Measurements from ENCODE around the gene FAM90A1. TPM values are rescaled to one million over a fixed set of nuclear protein-coding genes. Genes with fewer than 3 reads are reported as not detected.

Gene FAM90A1, protein sequence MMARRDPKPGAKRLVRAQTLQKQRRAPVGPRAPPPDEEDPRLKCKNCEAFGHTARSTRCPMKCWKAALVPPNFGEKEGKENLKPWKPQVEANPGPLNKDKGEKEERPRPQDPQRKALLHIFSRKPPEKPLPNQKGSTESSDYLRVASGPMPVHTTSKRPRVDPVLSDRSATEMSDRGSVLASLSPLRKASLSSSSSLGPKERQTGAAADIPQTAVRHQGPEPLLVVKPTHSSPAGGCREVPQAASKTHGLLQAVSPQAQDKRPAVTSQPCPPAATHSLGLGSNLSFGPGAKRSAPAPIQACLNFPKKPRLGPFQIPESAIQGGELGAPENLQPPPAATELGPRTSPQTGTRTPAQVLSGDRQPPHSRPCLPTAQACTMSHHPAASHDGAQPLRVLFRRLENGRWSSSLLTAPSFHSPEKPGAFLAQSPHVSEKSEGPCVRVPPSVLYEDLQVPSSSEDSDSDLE
- total RNA-seq, result 0.33 TPM in 1 of 2 replicates, not detected in the other

DNA sequence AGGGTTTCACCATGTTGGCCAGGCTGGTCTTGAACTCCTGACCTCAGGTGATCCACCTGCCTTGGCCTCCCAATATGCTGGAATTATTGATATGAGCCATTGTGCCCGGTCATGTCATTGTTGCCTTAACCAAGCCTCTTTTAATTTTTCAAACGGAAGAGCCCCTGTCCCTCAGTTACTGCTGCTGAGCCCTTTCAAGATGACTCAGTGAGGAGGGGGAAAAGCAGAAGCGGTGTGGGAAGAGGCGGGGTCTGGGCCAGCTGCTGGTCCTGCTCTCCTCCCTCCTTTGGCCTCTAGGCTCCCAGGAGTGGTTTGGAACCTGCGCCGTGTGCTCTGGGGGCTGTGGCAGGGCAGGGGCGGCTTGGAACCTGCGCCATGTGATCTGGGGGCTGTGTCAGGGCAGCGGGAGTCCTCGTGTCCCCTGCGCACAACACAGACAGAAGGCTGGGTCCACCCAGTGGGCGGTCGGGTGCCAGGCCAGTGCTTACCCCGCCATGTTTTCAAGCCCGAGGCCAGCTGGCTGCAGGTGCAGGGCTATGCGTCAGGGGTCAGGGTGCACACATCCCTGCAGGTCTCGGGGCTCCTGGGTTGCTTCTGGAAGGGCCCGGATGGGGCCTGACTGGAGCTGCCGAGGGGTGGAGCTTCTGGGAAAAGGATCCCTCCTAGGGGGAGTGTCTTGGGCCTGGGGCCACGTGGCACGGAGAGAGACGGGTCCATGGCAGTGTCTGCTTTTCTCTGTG, at the start of gene FAM90A1:
FAM90A1 (minus strand) TSS at position 627 of the 740 bp plus-strand sequence. CDS start 2,786 bp downstream, outside the sequence.

Other genes starting within 250 kb of the FAM90A1 start
- 8.0 and 8.3 TPM in 2 replicates for gene FOXJ2, start 194.9 kb downstream of the FAM90A1 start, total RNA-seq
- gene C3AR1, start 161.3 kb downstream of the FAM90A1 start, total RNA-seq, result 0.15 TPM in 1 of 2 replicates, not detected in the other
- gene NECAP1, start 145.3 kb downstream of the FAM90A1 start, total RNA-seq, result 37.4 and 63.8 TPM in 2 replicates
- gene CLEC4A, start 104.0 kb downstream of the FAM90A1 start, total RNA-seq, result 0.87 and 2.2 TPM in 2 replicates
- gene ZNF705A, start 70.6 kb downstream of the FAM90A1 start, total RNA-seq, result not detected in 2 replicates
- not detected in 2 replicates for gene CLEC6A, start 228.3 kb upstream of the FAM90A1 start, total RNA-seq

Measured in smooth muscle cell of trachea (primary cell).